B cell (primary cell): ENCODE measurements around the gene PEX10. TPM values are rescaled to one million over a fixed set of nuclear protein-coding genes. Genes with fewer than 3 reads are reported as not detected.

ENCODE experiments used
- ATAC-seq: fragments of 200-7000 bp; cut with Tn5 transposase; one replicate; pipeline ENCODE4 v1.10.0; 2021; ENCODE audit warnings: low read depth, mild to moderate bottlenecking, moderate number of reproducible peaks, moderate library complexity
- CTCF ChIA-PET: fragments of 350-600 bp; sonication (Branson Sonifier 250); formaldehyde crosslinking; loops from one replicate; lab custom pipeline; 2021; ENCODE audit warnings: antibody characterized with exemption, inconsistent platforms; lab: Charles Lee
- POLR2A ChIA-PET: fragments of 350-600 bp; sonication (Branson Sonifier 250); formaldehyde crosslinking; loops from one replicate; lab custom pipeline; 2021; ENCODE audit warnings: antibody characterized with exemption; lab: Charles Lee
- DNase-seq: peaks from one replicate; pipeline ENCODE4 v3.0.0; 2013
- H2AFZ ChIP-seq: 2 replicates; pipeline ENCODE4 v1.6.1; 2012; ENCODE audit warnings: mild to moderate bottlenecking, low read depth, low read length; ENCODE audit not compliant: insufficient read depth, poor library complexity, severe bottlenecking
- H3K27ac ChIP-seq, 2 donors: 1 replicate in 1 of 2; 2 replicates in 1 of 2; pipeline ENCODE4 v1.5.1; 2012 to 2013; ENCODE audit warnings: low read length in 2 of 2, mild to moderate bottlenecking in 2 of 2, moderate library complexity in 1 of 2
- H3K27me3 ChIP-seq, 4 experiments: fragments of 200-600 bp in 1 of 4; sonication (generic) in 1 of 4; replicated peaks in 1 of 4; 1 replicate in 2 of 4; 2 replicates in 2 of 4; pipeline versions ENCODE4 v1.6.1 to v1.7.0; 2013 to 2016; ENCODE audit warnings: low read length in 3 of 4, mild to moderate bottlenecking in 2 of 4, mixed read lengths in 1 of 4, moderate library complexity in 1 of 4; ENCODE audit not compliant: insufficient read depth in 4 of 4, control insufficient read depth in 3 of 4; ENCODE audit errors: control extremely low read depth in 1 of 4
- H3K36me3 ChIP-seq, 2 experiments: replicated peaks in 1 of 2; 1 replicate in 1 of 2; 2 replicates in 1 of 2; pipeline versions ENCODE4 v1.6.1 to v1.7.1; 2013; ENCODE audit warnings: low read length in 1 of 2; ENCODE audit not compliant: insufficient read depth in 2 of 2, control insufficient read depth in 1 of 2; ENCODE audit errors: control extremely low read depth in 1 of 2, extremely low read depth in 1 of 2
- H3K4me1 ChIP-seq, 2 donors: fragments of 200-600 bp in 1 of 2; sonication (generic) in 1 of 2; 1 replicate in 1 of 2; 2 replicates in 1 of 2; pipeline versions ENCODE4 v1.5.1 to v1.6.1; 2013 to 2017; ENCODE audit warnings: low read length in 2 of 2; ENCODE audit not compliant: control insufficient read depth in 2 of 2, insufficient read depth in 2 of 2
- H3K4me2 ChIP-seq: replicated peaks from 2 replicates; pipeline ENCODE3; 2012; ENCODE audit warnings: mild to moderate bottlenecking, low read depth, low read length; ENCODE audit not compliant: poor library complexity, severe bottlenecking
- H3K4me3 ChIP-seq, 5 experiments: fragments of 200-600 bp in 1 of 5; sonication (generic) in 1 of 5; 1 replicate in 3 of 5; 2 replicates in 2 of 5; pipeline versions ENCODE4 v1.5.1 to v1.7.0; 2011 to 2016; ENCODE audit warnings: low read length in 4 of 5, mild to moderate bottlenecking in 4 of 5, low read depth in 2 of 5, control low read depth in 1 of 5, moderate library complexity in 1 of 5; ENCODE audit not compliant: insufficient read depth in 1 of 5; ENCODE audit errors: control extremely low read depth in 1 of 5, extremely low read depth in 1 of 5
- H3K79me2 ChIP-seq: fragments of 200-600 bp; sonication (generic); one replicate; pipeline ENCODE4 v1.6.0; 2016; ENCODE audit warnings: low read length; ENCODE audit not compliant: control insufficient read depth, insufficient read depth
- H3K9ac ChIP-seq: fragments of 200-600 bp; sonication (generic); 2 replicates; pipeline ENCODE4 v1.6.1; 2017; ENCODE audit warnings: mild to moderate bottlenecking, low read length, moderate library complexity
- H3K9me3 ChIP-seq, 3 donors: one replicate each; pipeline versions ENCODE4 v1.6.1 to v1.7.1; 2013; ENCODE audit warnings: low read length in 2 of 3; ENCODE audit not compliant: control insufficient read depth in 2 of 3, insufficient read depth in 1 of 3; ENCODE audit errors: control extremely low read depth in 1 of 3
- H4K20me1 ChIP-seq: 2 replicates; pipeline ENCODE4 v1.6.0; 2012; ENCODE audit warnings: mild to moderate bottlenecking, low read length; ENCODE audit not compliant: insufficient read depth, control insufficient read depth, poor library complexity, severe bottlenecking
- H3K27ac Mint-ChIP-seq: one replicate; pipeline ENCODE4 v1.8.0; 2021; ENCODE audit warnings: mixed read lengths
- H3K27me3 Mint-ChIP-seq: one replicate; pipeline ENCODE4 v1.8.0; 2021; ENCODE audit warnings: mixed read lengths
- H3K4me1 Mint-ChIP-seq: one replicate; pipeline ENCODE4 v1.8.0; 2021; ENCODE audit warnings: mixed read lengths
- H3K4me3 Mint-ChIP-seq: one replicate; pipeline ENCODE4 v1.8.0; 2021; ENCODE audit warnings: mixed read lengths
- H3K9me3 Mint-ChIP-seq: one replicate; pipeline ENCODE4 v1.8.0; 2022; ENCODE audit warnings: mixed read lengths; ENCODE audit not compliant: insufficient read depth
- CTCF ChIP-seq: fragments of 200-600 bp; IDR thresholded peaks from one replicate; pipeline ENCODE4 v1.8.0; 2022; ENCODE audit warnings: antibody characterized with exemption, mild to moderate bottlenecking
- EZH2 ChIP-seq: IDR thresholded peaks from 2 replicates; pipeline ENCODE4 v1.6.1; 2012; ENCODE audit warnings: borderline replicate concordance, low read depth, mild to moderate bottlenecking, moderate library complexity, low read length; ENCODE audit not compliant: insufficient read depth, poor library complexity, severe bottlenecking
- WGBS: methylation state at CpG from one replicate; pipeline ENCODE4 v1.1.5; 2013; ENCODE audit warnings: missing lambda C conversion rate; ENCODE audit not compliant: insufficient coverage; 5-methylcytosine and 5-hydroxymethylcytosine counted together
- intact Hi-C: fragments of 100-400 bp; cut with micrococcal nuclease; formaldehyde crosslinking; loops from one replicate; pipeline ENCODE4 v1.10.0; 2022
- polyA plus RNA-seq: library from polyadenylated mRNA; depleted of rRNA; stranded (reverse); fragments of >200 nt; gene quantifications from 2 replicates; pipeline ENCODE4 v1.2.3, GENCODE V29; 2012
- total RNA-seq, 2 donors: library from RNA; stranded (reverse); fragments of 120-200 nt in 1 of 2; gene quantifications; 1 replicate in 1 of 2; 2 replicates in 1 of 2; pipeline versions ENCODE4 v1.2.3 to v1.2.4, GENCODE V29; 2013 to 2022

The PEX10 gene
- total and polyA plus RNA-seq, 2 donors (not counting 1 experiment from before 2014, with no cell fraction given), result 13.5 to 18.4 TPM

GRCh38 chr1:2378956-2379732 is 33.2 kb downstream of the PEX10 start:
- Mint-ChIP-seq H3K27ac (peak overlapping the region; percentile 81), H3K9me3 (no peaks in the 10 kb centered on the region), H3K27me3 (no peaks in the 10 kb centered on the region), H3K4me3 (peak overlapping the region; percentile 59), H3K4me1 (peaks cover 31% of the 10 kb centered on the region)
- intact Hi-C loops, result no loop called here
- DNase-seq (no peak), ATAC-seq (no peak)
- Histone ChIP-seq H3K27ac (peak overlapping the region; percentile 18 to 57), H3K9ac (no peak overlapping the region), H3K4me3 (no peak overlapping the region), H3K27me3 (no peaks in the 10 kb centered on the region), H3K4me1 (peaks cover 33 to 49% of the 10 kb centered on the region in 2 donors), H4K20me1 (no peaks in the 10 kb centered on the region), H3K4me2 (peak overlapping the region; percentile 47), H3K9me3 (peaks cover 0 to 13% (median 2%) of the 10 kb centered on the region in 3 donors), H2AFZ (peak overlapping the region; percentile 35), H3K79me2 (no peaks in the 10 kb centered on the region), H3K36me3 (no peaks in the 10 kb centered on the region)
- TF ChIP-seq CTCF, result no peak
- no peak for TF ChIP-seq EZH2
- ChIA-PET CTCF (interaction anchor here (1.2 to 12.5 kb wide), 5 partner anchors 13 to 185 kb away, joined by 3 to 295 read pairs (median 19); partner anchors contain the start of genes FAAP20, MORN1, RER1 and SKI), POLR2A (no interaction called here)
- WGBS, result 91% methylated on average over 6 of the region's 18 CpGs

- H3K4me1 ChIP-seq, result peaks cover 33 to 53% of the 10 kb centered on the region in 2 donors
- no peaks in the 10 kb centered on the region for H3K36me3 ChIP-seq
- Mint-ChIP-seq H3K4me3 (no peak overlapping the region), H3K27ac (no peak overlapping the region), H3K4me1 (peaks cover 33% of the 10 kb centered on the region), H3K9me3 (no peaks in the 10 kb centered on the region), H3K27me3 (no peaks in the 10 kb centered on the region)
- TF ChIP-seq CTCF (no peak), EZH2 (no peak)
- no peaks in the 10 kb centered on the region for H3K27me3 ChIP-seq
- ChIA-PET CTCF (interaction anchor here (1.3 to 12.5 kb wide), 2 partner anchors 13 to 184 kb away, joined by 3 to 295 read pairs; partner anchors contain the start of genes FAAP20, MORN1 and RER1), POLR2A (no interaction called here)
- H3K9me3 ChIP-seq, result peaks cover 0 to 13% (median 2%) of the 10 kb centered on the region in 3 donors
- no peak overlapping the region for H2AFZ ChIP-seq
- H3K4me3 ChIP-seq, result no peak overlapping the region
- intact Hi-C loops, result no loop called here
- no peaks in the 10 kb centered on the region for H4K20me1 ChIP-seq
- ATAC-seq (no peak), DNase-seq (no peak)
- no peak overlapping the region for H3K4me2 ChIP-seq
- H3K27ac ChIP-seq, result no peak overlapping the region
- H3K79me2 ChIP-seq, result no peaks in the 10 kb centered on the region
- 92% methylated on average over 24 of the region's 24 CpGs for WGBS
- H3K9ac ChIP-seq, result no peak overlapping the region
These were observed 33.9 kb downstream of the PEX10 start for GRCh38 chr1:2378441-2378851.
